Testis (tissue), 2 donors: ENCODE results near the gene EBP.

Experiments
- POLR2A ChIP-seq: fragments of 450-650 bp; IDR thresholded peaks from one replicate; pipeline ENCODE4 v1.6.1; 2017; ENCODE audit warnings: antibody characterized with exemption, mild to moderate bottlenecking, moderate library complexity
- TF ChIP-seq, protein P1 (sequence below), 3 experiments: fragments of 450-650 bp in 2 of 3; fragments of 200-600 bp in 1 of 3; sonication (generic) in 1 of 3; IDR thresholded peaks; one replicate each; pipeline ENCODE4 v1.5.1; 2016 to 2019; ENCODE audit warnings: antibody characterized with exemption in 3 of 3, mild to moderate bottlenecking in 2 of 3, moderate library complexity in 1 of 3

GRCh38 chrX:48509245-48509590 is 12.4 kb upstream of the EBP start:
- TF ChIP-seq, protein P1, sequence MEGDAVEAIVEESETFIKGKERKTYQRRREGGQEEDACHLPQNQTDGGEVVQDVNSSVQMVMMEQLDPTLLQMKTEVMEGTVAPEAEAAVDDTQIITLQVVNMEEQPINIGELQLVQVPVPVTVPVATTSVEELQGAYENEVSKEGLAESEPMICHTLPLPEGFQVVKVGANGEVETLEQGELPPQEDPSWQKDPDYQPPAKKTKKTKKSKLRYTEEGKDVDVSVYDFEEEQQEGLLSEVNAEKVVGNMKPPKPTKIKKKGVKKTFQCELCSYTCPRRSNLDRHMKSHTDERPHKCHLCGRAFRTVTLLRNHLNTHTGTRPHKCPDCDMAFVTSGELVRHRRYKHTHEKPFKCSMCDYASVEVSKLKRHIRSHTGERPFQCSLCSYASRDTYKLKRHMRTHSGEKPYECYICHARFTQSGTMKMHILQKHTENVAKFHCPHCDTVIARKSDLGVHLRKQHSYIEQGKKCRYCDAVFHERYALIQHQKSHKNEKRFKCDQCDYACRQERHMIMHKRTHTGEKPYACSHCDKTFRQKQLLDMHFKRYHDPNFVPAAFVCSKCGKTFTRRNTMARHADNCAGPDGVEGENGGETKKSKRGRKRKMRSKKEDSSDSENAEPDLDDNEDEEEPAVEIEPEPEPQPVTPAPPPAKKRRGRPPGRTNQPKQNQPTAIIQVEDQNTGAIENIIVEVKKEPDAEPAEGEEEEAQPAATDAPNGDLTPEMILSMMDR (IDR thresholded peaks at IDR 0.05): no peak
- TF ChIP-seq POLR2A: no peak
